ENCODE results near the gene SPDYE2. TPM values are rescaled to one million over a fixed set of nuclear protein-coding genes. Genes with fewer than 3 reads are reported as not detected.
A peak's percentile ranks its signal among the peaks of the same experiment; 100 is the strongest.
"Not testable (repeated sequence)": the region's sequence is repeated elsewhere in the genome, so short reads cannot be mapped to it uniquely, and the experiment has no call there.

SPDYE2 gene
- total RNA-seq, 1 donor = under 0.01 TPM

- DNase-seq (ENCODE audit: low read depth in 2 of 3, low spot score in 2 of 3) = peak in 1 of 3 donors; percentile 4
Measured at GRCh38 chr7:102535062-102535615, 15.9 kb upstream of the SPDYE2 start.

DNA sequence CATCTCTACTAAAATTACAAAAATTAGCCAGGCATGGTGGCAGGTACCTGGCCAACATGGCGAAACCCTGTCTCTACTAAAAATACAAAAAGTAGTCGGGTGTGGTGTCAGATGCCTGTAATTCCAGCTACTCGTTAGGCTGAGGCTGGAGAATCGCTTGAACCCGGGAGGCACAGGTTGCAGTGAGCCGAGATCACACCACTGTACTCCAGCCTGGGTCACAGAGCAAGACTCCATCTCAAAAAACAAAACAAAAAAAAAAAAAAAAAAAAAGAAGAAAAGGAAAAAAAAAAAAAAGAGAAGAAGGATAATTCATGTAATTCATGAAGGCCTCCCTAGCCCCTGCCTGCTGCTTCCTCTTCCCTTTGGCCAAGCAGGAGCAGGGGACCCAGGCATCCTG lies 10.4 kb upstream of the SPDYE2 start:
- DNase-seq (ENCODE audit: low read depth in 2 of 3, low spot score in 2 of 3) = not testable (repeated sequence)

DNA sequence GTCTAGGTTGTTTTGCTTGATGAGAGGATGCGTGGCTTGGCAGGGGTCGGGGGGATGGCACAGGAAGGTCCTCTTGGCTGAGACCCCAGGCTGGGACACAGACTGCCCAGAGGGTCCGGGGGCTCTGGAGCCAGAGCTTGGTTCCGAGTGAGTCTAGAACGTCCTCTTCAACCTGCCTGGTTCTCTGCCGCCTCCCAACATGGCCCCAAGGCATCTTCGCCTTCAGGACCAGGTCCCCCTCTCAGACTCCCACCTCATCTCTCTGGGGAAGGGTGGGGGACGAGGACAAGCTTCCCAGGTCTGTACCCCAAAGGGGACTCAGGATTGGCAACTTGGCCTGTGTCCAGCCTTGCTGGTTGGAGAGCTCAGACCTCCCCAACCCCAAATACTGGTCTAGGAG lies 8.9 kb upstream of the SPDYE2 start:
- DNase-seq (ENCODE audit: low read depth in 2 of 3, low spot score in 2 of 3) = not testable (repeated sequence)

DNA sequence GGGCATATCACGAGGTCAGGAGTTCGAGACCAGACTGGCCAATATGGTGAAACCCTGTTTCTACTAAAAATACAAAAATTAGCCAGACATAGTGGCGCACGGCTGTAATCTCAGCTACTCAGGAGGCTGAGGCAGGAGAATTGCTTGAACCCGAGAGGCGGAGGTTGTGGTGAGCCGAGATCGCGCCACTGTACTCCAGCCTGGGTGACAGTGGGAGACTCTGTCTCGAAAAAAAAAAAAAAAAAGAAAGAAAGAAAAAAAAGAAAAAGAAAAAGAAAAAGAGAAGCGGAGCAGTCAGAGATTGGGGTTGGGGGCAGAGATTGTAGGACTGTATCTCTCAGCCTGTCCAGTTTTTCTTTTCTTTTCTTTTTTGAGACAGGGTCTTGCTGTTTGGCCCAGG lies 8.3 kb upstream of the SPDYE2 start:
- DNase-seq (ENCODE audit: low read depth in 2 of 3, low spot score in 2 of 3) = not testable (repeated sequence)

GRCh38 chr7:102543596-102543995 lies 7.4 kb upstream of the SPDYE2 start, which contains the start of gene UPK3BL2:
Gene UPK3BL2 (minus strand): TSS chr7:102543696. CDS start chr7:102543636, 60 bp downstream.
- DNase-seq (ENCODE audit: low read depth in 2 of 3, low spot score in 2 of 3) = not testable (repeated sequence)

- not testable (repeated sequence) for DNase-seq (ENCODE audit: low read depth in 2 of 3, low spot score in 2 of 3)
Measured at GRCh38 chr7:102544372-102544771, 6.7 kb upstream of the SPDYE2 start.

- not testable (repeated sequence) for DNase-seq (ENCODE audit: low read depth in 2 of 3, low spot score in 2 of 3)
Measured at GRCh38 chr7:102545288-102545687, 5.7 kb upstream of the SPDYE2 start.

- DNase-seq (ENCODE audit: low read depth in 2 of 3, low spot score in 2 of 3) = not testable (repeated sequence)
Measured at GRCh38 chr7:102546353-102546752, 4.7 kb upstream of the SPDYE2 start.

GRCh38 chr7:102568620-102569019 lies 17.6 kb downstream of the SPDYE2 start:
- not testable (repeated sequence) for DNase-seq (ENCODE audit: low read depth in 2 of 3, low spot score in 2 of 3)

GRCh38 chr7:102572261-102573239 lies 21.5 kb downstream of the SPDYE2 start, which contains the start of gene POLR2J3:
Gene POLR2J3 (minus strand): TSS chr7:102572583. CDS start chr7:102572521, 62 bp downstream.
- peak in 2 of 3 donors; percentile 83 to 89 for DNase-seq (ENCODE audit: low read depth in 2 of 3, low spot score in 2 of 3)

- not testable (repeated sequence) for DNase-seq (ENCODE audit: low read depth in 2 of 3, low spot score in 2 of 3)
Measured at GRCh38 chr7:102574607-102575006, 23.6 kb downstream of the SPDYE2 start.

DNA sequence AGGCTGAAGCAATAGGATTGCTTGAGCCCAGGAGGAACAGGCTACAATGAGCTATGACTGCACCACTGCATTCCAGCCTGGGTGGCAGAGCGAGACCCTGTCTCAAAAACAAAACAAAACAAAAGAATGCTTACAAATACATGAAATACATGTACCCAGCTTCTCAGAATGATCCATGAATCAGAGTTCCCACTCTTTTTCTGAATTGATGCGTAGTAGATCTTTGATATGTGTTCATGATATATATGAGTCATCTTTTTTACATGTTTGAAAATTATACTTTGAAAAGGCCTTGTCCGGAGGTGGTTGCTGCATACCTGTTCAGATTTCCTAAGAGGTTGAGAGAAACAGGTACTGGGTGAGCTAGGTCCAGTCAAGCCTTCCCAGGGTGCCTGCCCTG lies 25.3 kb downstream of the SPDYE2 start:
- DNase-seq (ENCODE audit: low read depth in 2 of 3, low spot score in 2 of 3) = not testable (repeated sequence)

DNA sequence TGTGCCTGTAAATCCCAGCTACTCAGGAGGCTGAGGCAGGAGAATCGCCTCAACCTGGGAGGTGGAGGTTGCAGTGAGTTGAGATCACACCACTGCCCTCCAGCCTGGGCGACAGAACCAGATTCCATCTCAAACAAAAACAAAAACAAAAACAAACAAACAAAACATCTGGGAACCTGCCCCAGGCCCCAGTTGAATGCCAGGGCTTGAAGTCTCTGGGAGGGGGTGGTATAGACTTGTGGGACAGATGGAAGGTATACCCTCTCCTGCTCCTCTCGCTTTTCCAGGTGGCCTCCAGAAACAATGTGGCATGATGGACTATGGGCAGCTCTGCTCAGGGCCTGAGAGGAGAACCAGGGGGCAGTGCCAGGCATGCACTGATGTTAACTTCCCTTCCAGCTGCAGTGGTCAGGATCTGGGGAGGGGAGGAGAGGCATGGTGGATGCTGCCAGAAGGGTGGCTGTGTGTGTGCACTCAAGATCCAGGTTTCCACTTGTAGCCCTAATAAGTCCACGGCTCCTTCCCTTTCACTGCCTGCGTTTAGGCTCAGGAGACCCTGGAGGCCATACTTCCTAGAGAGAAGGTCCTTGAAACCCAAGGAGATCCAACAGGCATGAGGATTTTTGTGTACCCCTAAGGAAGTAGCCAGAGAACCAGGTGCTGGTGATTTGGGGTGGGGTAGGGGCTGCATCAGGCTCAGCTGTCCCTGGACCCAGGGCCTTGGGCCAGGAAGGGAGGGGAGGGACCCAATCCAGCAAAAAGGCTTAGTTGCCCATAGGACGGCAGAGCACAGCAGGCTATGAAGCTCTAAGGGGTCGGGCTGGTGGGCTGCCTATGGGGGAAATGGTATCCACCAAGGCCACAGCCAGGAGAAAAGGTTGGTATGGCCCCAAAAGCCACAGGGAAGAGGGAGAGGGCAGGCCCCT lies 26.6 kb downstream of the SPDYE2 start:
- DNase-seq (ENCODE audit: low read depth in 2 of 3, low spot score in 2 of 3) = not testable (repeated sequence)

- DNase-seq (ENCODE audit: low read depth in 2 of 3, low spot score in 2 of 3) = not testable (repeated sequence)
Measured at GRCh38 chr7:102578486-102578885, 27.5 kb downstream of the SPDYE2 start.

- DNase-seq (ENCODE audit: low read depth in 2 of 3, low spot score in 2 of 3) = not testable (repeated sequence)
Measured at GRCh38 chr7:102581722-102582121, 30.7 kb downstream of the SPDYE2 start.

- not testable (repeated sequence) for DNase-seq (ENCODE audit: low read depth in 2 of 3, low spot score in 2 of 3)
Measured at GRCh38 chr7:102583495-102583894, 32.5 kb downstream of the SPDYE2 start.

GRCh38 chr7:102589857-102590256 lies 38.8 kb downstream of the SPDYE2 start:
- DNase-seq (ENCODE audit: low read depth in 2 of 3, low spot score in 2 of 3) = not testable (repeated sequence)

DNA sequence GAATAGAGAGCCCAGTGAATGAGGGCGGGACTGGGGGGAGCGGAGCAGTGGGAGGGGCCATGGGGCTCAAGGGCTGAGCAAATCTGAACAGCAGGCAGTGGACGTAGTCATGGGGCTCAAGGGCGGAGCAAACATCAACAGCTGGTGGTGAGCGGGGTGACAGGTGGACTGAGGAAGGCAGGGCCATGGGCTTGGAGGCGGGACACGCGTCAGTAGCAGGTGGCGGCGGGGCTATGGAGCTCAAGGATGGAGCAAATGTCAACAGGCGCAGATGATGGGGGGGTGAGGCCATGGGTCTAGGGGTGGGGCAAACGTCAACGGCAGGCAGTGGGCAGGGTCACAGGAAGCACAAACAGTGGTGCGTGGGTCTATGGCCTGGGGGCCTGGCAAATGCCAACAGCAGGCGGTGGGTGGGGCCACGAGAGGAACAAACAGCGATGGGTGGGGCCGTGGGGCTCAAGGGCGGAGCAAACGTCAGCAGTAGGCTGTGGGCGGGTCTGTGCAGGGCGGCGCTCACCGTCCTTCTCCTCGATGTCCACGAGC lies 41.5 kb downstream of the SPDYE2 start:
- not testable (repeated sequence) for DNase-seq (ENCODE audit: low read depth in 2 of 3, low spot score in 2 of 3)

- DNase-seq (ENCODE audit: low read depth in 2 of 3, low spot score in 2 of 3) = not testable (repeated sequence)
Measured at GRCh38 chr7:102593637-102594334, 42.8 kb downstream of the SPDYE2 start.

Measured in hematopoietic multipotent progenitor cell (in vitro differentiated cells).